H1 (cell line): ENCODE data around the gene LNX2.

Experiments used
- CHD1 ChIP-seq: IDR thresholded peaks from 2 replicates; pipeline ENCODE4 v1.6.1; 2012; ENCODE audit warnings: low read depth, low read length, improper control_type of control experiment
- EZH2 ChIP-seq: fragments of 200-600 bp; sonication (generic); IDR thresholded peaks from 2 replicates; pipeline ENCODE4 v1.7.1; 2012; ENCODE audit warnings: low read depth, mild to moderate bottlenecking, moderate library complexity, low read length, inconsistent platforms; ENCODE audit not compliant: severe bottlenecking
- KDM1A ChIP-seq: fragments of 200-600, 300-600 bp; sonication (generic); IDR thresholded peaks from 2 replicates; pipeline ENCODE4 v1.7.1; 2016; ENCODE audit warnings: mild to moderate bottlenecking, low read length, borderline replicate concordance
- KDM5A ChIP-seq: fragments of 200-600 bp; IDR thresholded peaks from 2 replicates; pipeline ENCODE4 v1.7.1; 2012; ENCODE audit warnings: mild to moderate bottlenecking, low read length, inconsistent platforms, mixed read lengths
- NRF1 ChIP-seq: IDR thresholded peaks from 2 replicates; pipeline ENCODE4 v1.6.1; 2011; ENCODE audit warnings: mild to moderate bottlenecking, low read depth, low read length, improper control_type of control experiment
- POLR2AphosphoS5 ChIP-seq: IDR thresholded peaks from 2 replicates; pipeline ENCODE4 v1.6.1; 2011; ENCODE audit warnings: low read depth, low read length
- RBBP5 ChIP-seq: IDR thresholded peaks from 2 replicates; pipeline ENCODE4 v1.7.1; 2012; ENCODE audit warnings: low read depth, mild to moderate bottlenecking, inconsistent platforms, low read length, moderate library complexity, borderline replicate concordance
- SIN3A ChIP-seq, 2 experiments: IDR thresholded peaks in 1 of 2; conservative IDR thresholded peaks in 1 of 2; 2 replicates each; pipeline ENCODE4 v1.6.1; 2011 to 2012; ENCODE audit warnings: low read length in 2 of 2, improper control_type of control experiment in 1 of 2, low read depth in 1 of 2, mild to moderate bottlenecking in 1 of 2
- TF ChIP-seq, protein P1 (sequence below), 3 experiments: IDR thresholded peaks; 1 replicate in 2 of 3; 2 replicates in 1 of 3; pipeline versions ENCODE4 v1.5.1 to v1.6.1; 2011; ENCODE audit warnings: low read length in 3 of 3, mild to moderate bottlenecking in 3 of 3, inconsistent platforms in 2 of 3, low read depth in 1 of 3, moderate library complexity in 1 of 3; ENCODE audit not compliant: insufficient read depth in 1 of 3; ENCODE audit errors: control extremely low read depth in 1 of 3
- TF ChIP-seq, protein P2 (sequence below): IDR thresholded peaks from 2 replicates; pipeline ENCODE4 v1.6.1; 2011; ENCODE audit warnings: low read length, improper control_type of control experiment
- TF ChIP-seq, protein P3 (sequence below): IDR thresholded peaks from 2 replicates; pipeline ENCODE4 v1.6.1; 2012; ENCODE audit warnings: inconsistent platforms

DNA sequence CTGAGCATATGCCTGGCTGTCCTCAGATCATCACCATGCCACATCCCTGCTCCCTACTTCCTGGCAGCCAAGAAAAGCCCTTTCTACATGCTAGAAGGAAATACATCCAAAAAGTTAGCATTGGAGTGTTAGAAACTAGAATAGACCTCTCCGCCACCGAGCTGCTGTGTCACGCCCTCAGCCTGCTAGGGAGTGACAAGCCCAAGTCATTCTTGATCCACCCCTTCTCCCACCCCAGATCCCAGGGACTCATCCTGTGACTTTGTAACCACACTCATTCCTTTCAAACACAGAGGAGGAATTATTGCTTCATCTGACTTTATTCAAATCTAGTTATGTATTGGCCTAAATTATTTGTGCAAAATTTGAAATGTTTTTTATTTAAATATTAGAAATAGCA, 46.6 kb upstream of the LNX2 start:
- no peak for TF ChIP-seq RBBP5
- TF ChIP-seq, protein P1, sequence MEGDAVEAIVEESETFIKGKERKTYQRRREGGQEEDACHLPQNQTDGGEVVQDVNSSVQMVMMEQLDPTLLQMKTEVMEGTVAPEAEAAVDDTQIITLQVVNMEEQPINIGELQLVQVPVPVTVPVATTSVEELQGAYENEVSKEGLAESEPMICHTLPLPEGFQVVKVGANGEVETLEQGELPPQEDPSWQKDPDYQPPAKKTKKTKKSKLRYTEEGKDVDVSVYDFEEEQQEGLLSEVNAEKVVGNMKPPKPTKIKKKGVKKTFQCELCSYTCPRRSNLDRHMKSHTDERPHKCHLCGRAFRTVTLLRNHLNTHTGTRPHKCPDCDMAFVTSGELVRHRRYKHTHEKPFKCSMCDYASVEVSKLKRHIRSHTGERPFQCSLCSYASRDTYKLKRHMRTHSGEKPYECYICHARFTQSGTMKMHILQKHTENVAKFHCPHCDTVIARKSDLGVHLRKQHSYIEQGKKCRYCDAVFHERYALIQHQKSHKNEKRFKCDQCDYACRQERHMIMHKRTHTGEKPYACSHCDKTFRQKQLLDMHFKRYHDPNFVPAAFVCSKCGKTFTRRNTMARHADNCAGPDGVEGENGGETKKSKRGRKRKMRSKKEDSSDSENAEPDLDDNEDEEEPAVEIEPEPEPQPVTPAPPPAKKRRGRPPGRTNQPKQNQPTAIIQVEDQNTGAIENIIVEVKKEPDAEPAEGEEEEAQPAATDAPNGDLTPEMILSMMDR (IDR thresholded peaks at IDR 0.05; ENCODE audit: control extremely low read depth in 1 of 3, insufficient read depth in 1 of 3, low read depth in 1 of 3, low read length in 3 of 3): no peak
- TF ChIP-seq, protein P2, sequence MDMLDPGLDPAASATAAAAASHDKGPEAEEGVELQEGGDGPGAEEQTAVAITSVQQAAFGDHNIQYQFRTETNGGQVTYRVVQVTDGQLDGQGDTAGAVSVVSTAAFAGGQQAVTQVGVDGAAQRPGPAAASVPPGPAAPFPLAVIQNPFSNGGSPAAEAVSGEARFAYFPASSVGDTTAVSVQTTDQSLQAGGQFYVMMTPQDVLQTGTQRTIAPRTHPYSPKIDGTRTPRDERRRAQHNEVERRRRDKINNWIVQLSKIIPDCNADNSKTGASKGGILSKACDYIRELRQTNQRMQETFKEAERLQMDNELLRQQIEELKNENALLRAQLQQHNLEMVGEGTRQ: no peak
- TF ChIP-seq CHD1: no peak
- TF ChIP-seq SIN3A (conservative IDR thresholded peaks at IDR 0.05 in 1 of 2, IDR thresholded peaks at IDR 0.05 in 1 of 2; ENCODE audit: low read depth in 1 of 2, low read length in 2 of 2): no peak
- TF ChIP-seq, protein P3, sequence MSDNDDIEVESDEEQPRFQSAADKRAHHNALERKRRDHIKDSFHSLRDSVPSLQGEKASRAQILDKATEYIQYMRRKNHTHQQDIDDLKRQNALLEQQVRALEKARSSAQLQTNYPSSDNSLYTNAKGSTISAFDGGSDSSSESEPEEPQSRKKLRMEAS: no peak
- TF ChIP-seq NRF1: no peak
- TF ChIP-seq EZH2: no peak
- TF ChIP-seq POLR2AphosphoS5: no peak
- no peak for TF ChIP-seq KDM5A
- no peak for TF ChIP-seq KDM1A
